Kidney epithelial cell (primary cell): ENCODE data around the gene TLCD1. TPM values are rescaled to one million over a fixed set of nuclear protein-coding genes. Genes with fewer than 3 reads are reported as not detected.

Experiments
- DNase-seq: peaks from one replicate; pipeline ENCODE4 v3.0.0-alpha.2; 2010; ENCODE audit warnings: low read depth
- H3K27me3 ChIP-seq: 2 replicates; pipeline ENCODE4 v1.6.0; 2011; ENCODE audit warnings: low read length; ENCODE audit not compliant: control insufficient read depth, insufficient read depth
- H3K36me3 ChIP-seq: 2 replicates; pipeline ENCODE4 v1.5.1; 2011; ENCODE audit warnings: low read length; ENCODE audit not compliant: control insufficient read depth, insufficient read depth
- H3K4me3 ChIP-seq: 2 replicates; pipeline ENCODE4 v1.5.1; 2011; ENCODE audit warnings: low read depth, mild to moderate bottlenecking, control low read depth, low read length
- CTCF ChIP-seq: IDR thresholded peaks from 2 replicates; pipeline ENCODE4 v1.5.1; 2011; ENCODE audit warnings: mild to moderate bottlenecking, moderate library complexity, low read length, control low read depth, inconsistent platforms; ENCODE audit not compliant: insufficient read depth, poor library complexity, severe bottlenecking
- total RNA-seq: library from RNA; depleted of rRNA; stranded (reverse); fragments of >200 nt; gene quantifications from 2 replicates; pipeline ENCODE4 v1.2.3, GENCODE V29; 2015

The TLCD1 gene
- total RNA-seq, 1 donor from 2014 or later = 5.1 TPM

- H3K36me3 ChIP-seq = peaks cover 2% of the 10 kb centered on the region
- no peak for DNase-seq
- no peak for TF ChIP-seq CTCF
- no peak overlapping the region for H3K4me3 ChIP-seq
- no peaks in the 10 kb centered on the region for H3K27me3 ChIP-seq
Observed at GRCh38 chr17:28760601-28761562, 34.8 kb upstream of the TLCD1 start.

GRCh38 chr17:28759256-28759865 is 33.3 kb upstream of the TLCD1 start:
- H3K27me3 ChIP-seq = no peaks in the 10 kb centered on the region
- TF ChIP-seq CTCF = no peak
- no peak for DNase-seq

GRCh38 chr17:28758411-28759121 is 32.5 kb upstream of the TLCD1 start:
- H3K36me3 ChIP-seq = peaks cover 2% of the 10 kb centered on the region
- DNase-seq = no peak
- H3K27me3 ChIP-seq = no peaks in the 10 kb centered on the region
- no peak for TF ChIP-seq CTCF
- H3K4me3 ChIP-seq = no peak overlapping the region

More at GRCh38 chr17:28759256-28759865, 33.3 kb upstream of the TLCD1 start:
- peaks cover 2% of the 10 kb centered on the region for H3K36me3 ChIP-seq
- no peak overlapping the region for H3K4me3 ChIP-seq

GRCh38 chr17:28756049-28756804 is 30.2 kb upstream of the TLCD1 start:
- Histone ChIP-seq H3K27me3 (no peaks in the 10 kb centered on the region), H3K4me3 (no peak overlapping the region), H3K36me3 (peaks cover 2% of the 10 kb centered on the region)
- DNase-seq = no peak
- TF ChIP-seq CTCF = no peak

- no peak for DNase-seq
- TF ChIP-seq CTCF = no peak
- no peak overlapping the region for H3K4me3 ChIP-seq
- no peaks in the 10 kb centered on the region for H3K27me3 ChIP-seq
- peaks cover 2% of the 10 kb centered on the region for H3K36me3 ChIP-seq
Observed at GRCh38 chr17:28755486-28755885, 29.5 kb upstream of the TLCD1 start.
